Measurements from ENCODE around the gene TPST1. TPM values are rescaled to one million over a fixed set of nuclear protein-coding genes. Genes with fewer than 3 reads are reported as not detected.

Gene TPST1
- total RNA-seq, 1 donor: 6.5 TPM

- no peak for DNase-seq (ENCODE audit: low read depth in 2 of 3, low spot score in 2 of 3)
Measured at GRCh38 chr7:66236713-66237303, 31.7 kb downstream of the TPST1 start.

- DNase-seq (ENCODE audit: low read depth in 2 of 3, low spot score in 2 of 3): no peak
Measured at GRCh38 chr7:66237906-66238772, 33.0 kb downstream of the TPST1 start.

DNA sequence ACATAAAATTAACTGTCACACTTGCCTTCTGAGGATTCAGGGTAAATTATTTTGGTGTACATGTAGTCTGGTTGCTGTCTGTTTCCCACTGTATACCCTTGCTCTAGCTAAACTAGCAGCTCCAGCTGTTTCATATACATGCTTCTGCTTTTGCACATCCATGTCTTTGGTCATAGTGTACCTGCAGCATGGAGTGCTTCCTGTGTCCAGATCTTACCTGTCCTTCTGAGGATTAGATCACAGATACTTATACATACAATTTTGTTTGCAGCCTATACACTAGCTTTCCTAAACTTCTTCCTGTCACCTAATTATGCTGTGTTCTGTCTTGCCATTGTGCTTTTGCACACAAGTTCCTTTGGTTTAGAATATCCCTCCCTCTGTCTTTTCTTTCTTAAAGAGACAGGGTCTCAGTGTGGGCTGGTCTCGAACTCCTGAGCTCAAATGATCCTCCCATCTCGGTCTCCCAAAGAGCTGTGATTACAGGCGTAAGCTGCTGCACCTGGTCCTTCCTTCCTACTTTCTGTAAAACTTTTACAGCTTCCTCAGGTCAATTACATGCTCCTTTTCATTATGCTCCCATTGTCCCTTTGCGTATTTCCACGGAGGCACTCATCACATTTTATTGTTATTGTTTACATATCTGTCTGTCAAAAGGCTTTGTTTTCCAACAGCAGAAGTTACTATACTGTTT lies 33.8 kb downstream of the TPST1 start:
- no peak for DNase-seq (ENCODE audit: low read depth in 2 of 3, low spot score in 2 of 3)

- no peak for DNase-seq (ENCODE audit: low read depth in 2 of 3, low spot score in 2 of 3)
Measured at GRCh38 chr7:66239467-66239856, 34.3 kb downstream of the TPST1 start.

DNA sequence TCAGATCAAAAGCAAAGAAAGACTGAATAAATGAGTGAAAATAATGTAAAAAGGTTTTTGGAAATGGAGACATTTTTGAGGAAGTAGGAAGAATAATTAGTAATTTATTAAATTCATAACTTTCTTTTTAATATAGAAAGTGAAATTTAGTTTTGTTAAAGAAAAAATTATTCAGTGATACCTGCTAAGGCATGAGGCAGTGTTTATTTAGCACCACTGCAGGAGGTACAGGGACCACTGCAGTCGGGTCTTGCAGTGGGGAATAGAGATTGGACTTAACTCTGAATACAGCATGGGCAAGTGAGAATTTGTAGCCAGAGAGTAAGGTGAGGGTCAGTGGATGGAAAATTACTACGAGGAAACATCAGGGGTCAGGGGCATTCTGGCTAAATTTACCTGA lies 39.9 kb downstream of the TPST1 start:
- DNase-seq (ENCODE audit: low read depth in 2 of 3, low spot score in 2 of 3): no peak

- DNase-seq (ENCODE audit: low read depth in 2 of 3, low spot score in 2 of 3): no peak
Measured at GRCh38 chr7:66246554-66247171, 41.5 kb downstream of the TPST1 start.

DNA sequence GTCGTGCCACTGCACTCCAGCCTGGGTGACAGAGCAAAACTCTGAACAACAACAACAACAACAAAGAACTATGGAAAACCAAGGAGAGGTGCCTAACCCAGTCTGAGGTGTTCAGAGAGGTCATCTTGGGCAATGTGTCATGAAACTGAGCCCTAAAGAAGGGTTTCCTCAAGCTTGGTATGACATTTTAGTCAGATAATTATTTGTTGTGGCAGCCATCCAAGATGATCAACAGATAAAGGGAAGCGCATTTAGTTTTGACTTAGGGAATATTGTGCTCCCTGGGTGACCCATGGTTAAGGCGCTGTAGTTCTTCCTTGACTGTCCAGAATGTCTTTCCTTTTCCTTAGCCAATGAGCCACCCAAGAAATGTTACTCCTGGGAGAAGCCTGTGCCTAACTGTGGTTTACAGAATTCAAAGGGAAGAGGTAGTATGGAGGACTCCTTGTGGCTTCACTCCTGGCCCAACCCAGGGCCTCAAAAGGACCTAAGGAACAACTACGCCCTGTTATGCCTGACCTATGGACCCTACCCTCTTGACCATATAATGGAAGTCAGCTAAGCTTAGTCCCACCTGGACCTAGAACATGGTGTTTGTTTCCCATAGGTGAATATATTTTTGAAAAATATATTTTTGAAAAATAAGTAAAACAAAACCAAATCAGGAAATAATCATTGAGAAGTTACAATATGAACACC lies 42.4 kb downstream of the TPST1 start:
- DNase-seq (ENCODE audit: low read depth in 2 of 3, low spot score in 2 of 3): no peak

DNA sequence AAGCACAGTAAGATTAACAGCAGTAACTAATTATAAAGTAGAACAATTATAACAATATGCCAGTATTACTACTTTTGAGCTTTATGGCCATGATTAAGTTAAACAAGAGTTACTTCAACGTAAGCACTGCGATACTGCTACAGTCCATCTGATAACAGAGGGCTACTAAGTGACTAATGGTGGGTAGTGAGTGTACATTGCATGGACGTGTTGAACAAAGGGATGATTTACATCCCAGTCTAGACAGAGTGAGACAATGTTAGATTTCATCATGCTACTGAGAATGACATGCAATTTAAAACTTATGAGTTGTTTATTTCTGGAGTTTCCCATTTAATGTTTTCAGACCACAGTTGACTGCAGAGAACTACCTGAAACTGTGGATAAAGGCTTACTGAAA lies 45.6 kb downstream of the TPST1 start:
- DNase-seq (ENCODE audit: low read depth in 2 of 3, low spot score in 2 of 3): no peak

DNA sequence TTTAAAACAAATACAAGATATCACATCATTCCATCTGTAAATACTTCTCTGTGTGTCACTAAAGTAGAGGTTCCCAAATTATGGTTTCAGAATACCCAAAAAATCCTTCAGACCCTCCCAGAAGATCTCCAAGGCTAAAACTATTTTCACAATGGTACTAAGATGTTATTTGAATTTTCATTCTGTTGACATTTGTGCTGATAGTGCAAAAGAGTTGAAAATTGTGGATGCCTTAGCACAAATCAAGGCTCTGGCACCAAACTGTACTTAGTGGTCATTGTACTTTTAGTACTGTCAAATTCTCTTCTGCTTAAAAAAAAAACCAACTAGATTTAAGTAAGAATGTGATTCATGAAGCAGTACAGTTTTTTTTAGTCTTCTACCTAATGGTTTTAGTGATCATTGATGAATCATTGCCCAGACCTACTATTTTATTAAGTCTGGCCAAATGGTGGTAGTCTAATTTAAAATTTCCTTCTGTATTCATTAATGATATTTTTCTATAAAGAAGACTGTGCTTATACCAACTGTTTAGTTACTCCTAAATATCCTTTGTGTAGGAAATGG lies 50.5 kb downstream of the TPST1 start:
- no peak for DNase-seq (ENCODE audit: low read depth in 2 of 3, low spot score in 2 of 3)

- no peak for DNase-seq (ENCODE audit: low read depth in 2 of 3, low spot score in 2 of 3)
Measured at GRCh38 chr7:66256281-66256680, 51.1 kb downstream of the TPST1 start.

GRCh38 chr7:66257481-66257880 lies 52.3 kb downstream of the TPST1 start:
- no peak for DNase-seq (ENCODE audit: low read depth in 2 of 3, low spot score in 2 of 3)

DNA sequence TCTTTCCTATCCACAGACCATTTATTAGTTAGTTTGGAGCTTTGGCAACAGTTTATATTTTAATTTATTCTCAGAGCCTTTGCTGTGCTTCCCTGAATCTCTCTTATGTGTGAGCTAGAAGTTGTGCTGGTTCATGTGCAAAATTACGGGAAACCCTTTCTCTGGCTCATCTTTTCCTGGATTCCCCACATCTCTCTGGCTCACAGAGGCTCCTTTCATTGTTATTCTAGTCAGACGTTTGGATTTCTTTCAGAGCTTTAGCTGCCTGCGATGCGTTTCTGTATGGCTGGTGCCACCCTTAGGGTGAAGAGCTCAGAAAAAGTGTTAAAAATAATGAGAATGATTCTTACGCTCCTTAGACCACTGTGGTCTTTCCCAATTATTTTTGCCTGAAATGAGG lies 53.3 kb downstream of the TPST1 start:
- no peak for DNase-seq (ENCODE audit: low read depth in 2 of 3, low spot score in 2 of 3)

DNA sequence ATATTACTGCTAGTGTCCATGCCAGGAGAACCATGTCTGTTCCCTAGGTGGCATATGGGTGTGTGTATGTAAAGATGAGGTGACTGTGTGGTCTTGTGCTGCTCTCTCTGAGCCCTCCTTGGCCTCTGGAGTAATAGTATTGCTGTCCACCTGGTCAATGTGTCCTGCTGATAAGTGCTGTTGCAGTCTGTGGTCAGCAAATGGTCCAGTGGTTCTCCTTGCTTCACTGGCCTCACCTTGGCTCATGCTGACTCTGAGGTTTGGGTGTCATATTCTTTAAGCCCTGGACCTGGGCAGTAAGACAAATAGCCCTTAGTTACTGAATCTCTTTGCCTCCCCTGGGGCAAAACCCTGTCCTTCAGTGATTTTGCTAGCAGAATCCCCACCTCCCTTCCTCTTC lies 56.8 kb downstream of the TPST1 start:
- DNase-seq (ENCODE audit: low read depth in 2 of 3, low spot score in 2 of 3): no peak

DNA sequence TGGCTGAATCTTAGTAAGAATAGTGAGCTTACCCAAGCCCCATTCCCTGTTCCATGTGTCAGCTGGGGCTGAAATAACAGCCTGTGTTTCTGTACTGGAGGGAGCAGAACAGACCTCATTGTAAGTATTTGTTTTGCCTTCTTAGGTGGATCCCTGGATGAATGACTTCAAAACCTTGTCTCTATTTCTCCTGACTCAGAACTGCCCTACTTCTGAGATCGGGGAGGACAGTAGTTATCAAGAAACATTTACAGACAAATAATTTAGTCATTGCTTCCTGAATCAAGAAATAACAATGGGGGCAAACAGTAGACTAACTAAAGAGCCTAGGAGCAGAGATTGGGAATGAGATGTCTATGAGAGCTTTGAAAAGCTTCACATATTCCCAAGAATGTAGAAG lies 58.8 kb downstream of the TPST1 start:
- no peak for DNase-seq (ENCODE audit: low read depth in 2 of 3, low spot score in 2 of 3)

- peak in 2 of 3 donors; percentile 14 to 47 for DNase-seq (ENCODE audit: low read depth in 2 of 3, low spot score in 2 of 3)
Measured at GRCh38 chr7:66265566-66265965, 60.4 kb downstream of the TPST1 start.

DNA sequence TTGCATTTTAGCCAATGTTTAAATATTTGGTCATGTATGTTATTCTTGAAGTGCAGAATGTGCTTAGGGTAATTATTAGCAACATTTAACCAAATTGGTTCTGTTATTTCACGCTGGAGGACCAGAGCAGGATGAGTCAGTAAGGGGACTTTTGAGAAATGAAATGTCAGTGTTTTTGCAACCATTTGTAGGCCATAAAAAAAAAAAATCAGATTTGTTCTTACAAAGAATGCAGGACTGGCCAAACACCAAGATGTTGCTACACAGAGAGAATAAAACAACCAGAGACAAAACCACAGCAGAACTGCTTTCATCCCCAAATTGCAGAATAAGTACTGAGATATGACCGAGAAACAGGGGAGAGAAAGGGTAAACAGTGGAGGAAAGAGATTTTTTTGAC lies 62.1 kb downstream of the TPST1 start:
- no peak for DNase-seq (ENCODE audit: low read depth in 2 of 3, low spot score in 2 of 3)

DNA sequence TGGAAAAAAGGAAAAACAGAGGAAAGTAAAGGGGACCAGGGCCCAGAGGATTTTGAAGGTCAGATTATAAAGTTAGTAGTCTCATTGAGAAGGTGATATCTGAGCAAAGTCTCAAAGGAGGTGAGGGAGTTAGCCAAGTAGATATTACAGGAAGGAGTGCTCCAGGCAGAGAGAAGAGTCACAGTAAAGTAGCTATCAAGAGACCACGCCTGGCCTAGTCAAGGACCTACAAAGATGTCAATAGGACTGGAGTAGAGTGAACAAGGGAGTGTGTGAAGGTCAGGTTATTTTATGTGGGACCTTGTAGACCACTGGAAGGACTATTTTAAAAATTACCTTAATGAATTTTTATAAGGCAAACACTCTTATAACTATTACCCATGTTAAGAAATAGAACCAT lies 64.8 kb downstream of the TPST1 start:
- no peak for DNase-seq (ENCODE audit: low read depth in 2 of 3, low spot score in 2 of 3)

DNA sequence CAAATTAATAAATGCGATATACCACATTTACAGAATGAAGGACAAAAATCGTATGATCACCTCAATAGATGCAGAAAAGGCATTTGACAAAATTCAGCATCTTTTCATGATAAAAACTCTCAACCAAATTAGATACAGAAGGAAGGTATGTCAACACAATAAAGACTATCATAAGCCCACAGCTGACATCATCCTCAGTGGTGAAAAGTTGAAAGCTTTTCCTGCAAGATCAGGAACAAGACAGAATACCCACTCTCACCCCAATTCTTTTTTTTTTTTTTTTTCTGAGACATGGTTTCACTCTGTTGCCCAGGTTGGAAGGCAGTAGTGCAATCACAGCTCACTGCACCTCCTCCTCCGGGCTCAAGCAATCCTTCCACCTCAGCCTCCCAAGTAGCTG lies 67.2 kb downstream of the TPST1 start:
- DNase-seq (ENCODE audit: low read depth in 2 of 3, low spot score in 2 of 3): no peak

DNA sequence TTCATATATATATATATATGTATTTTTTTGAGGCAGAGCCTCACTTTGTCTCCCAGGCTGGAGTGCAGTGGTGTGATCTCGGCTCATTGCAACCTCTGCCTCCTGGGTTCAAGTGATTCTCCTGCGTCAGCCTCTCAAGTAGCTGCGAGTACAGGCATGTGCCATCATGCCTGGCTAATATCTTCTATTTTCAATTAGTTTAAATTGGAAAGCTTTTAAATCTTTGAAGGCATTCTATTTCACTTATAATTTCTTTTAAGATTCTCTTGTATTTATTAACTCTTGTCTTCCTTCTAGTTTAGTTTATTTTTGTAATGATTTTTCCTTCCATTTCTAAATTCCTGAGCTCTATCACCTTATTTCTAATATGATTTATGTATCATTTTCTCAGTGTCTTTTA lies 71.2 kb downstream of the TPST1 start:
- no peak for DNase-seq (ENCODE audit: low read depth in 2 of 3, low spot score in 2 of 3)

DNA sequence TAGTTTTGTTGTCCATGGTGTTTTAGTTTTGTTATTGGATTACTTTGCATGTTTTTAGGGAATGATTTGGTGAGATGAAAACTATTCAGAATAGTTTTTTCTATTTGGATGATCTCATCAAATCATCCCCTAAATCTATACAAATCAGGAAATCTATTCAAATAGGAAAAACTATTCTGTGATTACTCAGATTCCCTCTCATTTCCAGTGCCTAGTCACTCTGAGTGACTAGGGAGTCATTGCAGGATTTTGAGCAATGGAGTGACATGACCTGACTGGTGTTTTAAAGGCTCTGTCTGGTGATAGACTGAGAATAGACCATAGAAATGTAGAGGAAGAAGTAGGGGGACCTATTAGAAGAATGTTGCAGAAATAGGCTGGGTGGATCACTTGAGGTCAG lies 72.4 kb downstream of the TPST1 start:
- no peak for DNase-seq (ENCODE audit: low read depth in 2 of 3, low spot score in 2 of 3)

- DNase-seq (ENCODE audit: low read depth in 2 of 3, low spot score in 2 of 3): no peak
Measured at GRCh38 chr7:66279912-66280311, 74.8 kb downstream of the TPST1 start.

Data from hematopoietic multipotent progenitor cell (in vitro differentiated cells).